Endothelial cell of umbilical vein (primary cell): ENCODE data around the gene ITPRID2.

Experiments
- CTCF ChIP-seq, 2 donors: IDR thresholded peaks; 1 replicate in 1 of 2; 2 replicates in 1 of 2; pipeline ENCODE4 v1.5.1; 2011; ENCODE audit warnings: low read length in 2 of 2, mild to moderate bottlenecking in 2 of 2, moderate library complexity in 2 of 2, control low read depth in 1 of 2, inconsistent platforms in 1 of 2, low read depth in 1 of 2; ENCODE audit not compliant: insufficient read depth in 1 of 2; ENCODE audit errors: extremely low read depth in 1 of 2
- GATA2 ChIP-seq: IDR thresholded peaks from 2 replicates; pipeline ENCODE4 v1.7.0; 2011; ENCODE audit warnings: low read depth, mild to moderate bottlenecking, moderate library complexity, mixed read lengths, low read length; ENCODE audit not compliant: insufficient read length, insufficient read depth
- JUN ChIP-seq: IDR thresholded peaks from 2 replicates; pipeline ENCODE4 v1.6.1; 2011; ENCODE audit warnings: borderline replicate concordance, low read depth; ENCODE audit not compliant: insufficient read length, insufficient read depth
- POLR2A ChIP-seq: IDR thresholded peaks from 2 replicates; pipeline ENCODE4 v1.6.1; 2012; ENCODE audit warnings: low read depth, mild to moderate bottlenecking, control low read depth, low read length
- POLR2AphosphoS5 ChIP-seq: IDR thresholded peaks from 2 replicates; pipeline ENCODE4 v1.6.1; 2012; ENCODE audit warnings: low read depth, mild to moderate bottlenecking, control low read depth, low read length, moderate library complexity; ENCODE audit not compliant: insufficient read depth

DNA sequence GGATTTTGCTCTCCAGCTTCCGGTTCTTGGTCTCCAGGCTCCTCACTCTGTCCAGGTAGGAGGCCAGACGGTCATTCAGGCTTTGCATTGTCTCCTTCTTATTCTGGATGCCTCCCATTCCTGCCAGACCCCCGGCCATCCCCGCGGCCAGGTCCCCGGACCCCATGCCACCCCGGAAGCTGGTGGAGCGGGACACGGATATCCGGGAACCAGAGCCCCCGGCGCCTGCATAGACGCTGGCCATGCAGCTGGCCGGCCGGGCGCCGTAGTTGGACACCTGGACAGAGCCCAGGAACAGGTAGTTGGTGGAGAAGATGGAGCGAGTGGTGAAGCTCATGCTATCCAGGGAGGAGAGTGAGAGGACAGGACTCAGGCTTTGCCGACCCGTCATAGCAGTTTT is 70.6 kb downstream of the ITPRID2 start:
- TF ChIP-seq POLR2AphosphoS5 = no peak
- no peak for TF ChIP-seq POLR2A
- no peak for TF ChIP-seq CTCF (IDR thresholded peaks at IDR 0.05; ENCODE audit: extremely low read depth in 1 of 2, insufficient read depth in 1 of 2, low read depth in 1 of 2, low read length in 2 of 2)
- no peak for TF ChIP-seq GATA2
- TF ChIP-seq JUN = no peak
